Left colon (tissue), 2 donors: Measurements from ENCODE around the gene IGF1R. TPM values are rescaled to one million over a fixed set of nuclear protein-coding genes. Genes with fewer than 3 reads are reported as not detected.
A peak's percentile ranks its signal among the peaks of the same experiment; 100 is the strongest.

ENCODE experiments used
- ATAC-seq: fragments of 200-7000 bp; cut with Tn5 transposase; one replicate; pipeline ENCODE4 v1.9.1; 2020; ENCODE audit warnings: mild to moderate bottlenecking, moderate library complexity
- DNase-seq, 2 donors: peaks; one replicate each; pipeline ENCODE4 v3.0.0-alpha.2; 2020
- intact Hi-C, 2 donors: fragments of 100-400 bp; cut with DNase I in 1 of 2; cut with micrococcal nuclease in 1 of 2; formaldehyde crosslinking; loops; one replicate each; pipeline versions ENCODE4 v1.11.2 to v1.14.0; 2022; cut with DNase I, micrococcal nuclease
- total RNA-seq, 2 donors: library from RNA; stranded (reverse); fragmentation: NEBNext Ultra II Directional; extraction: Animal tissue kit (Norgen Biotek cat#: 25700); gene quantifications; one replicate each; pipeline ENCODE4 v1.2.1, GENCODE V29; 2021
- donor health status: DM: no; HTN: no; CAD: no.
- donor health status: DM: yes; HTN: yes; CAD: no.

IGF1R gene
- total RNA-seq, 2 donors from 2014 or later, result 40.2 to 42.0 TPM

- DNase-seq, result no peak
- intact Hi-C loops, result no loop called here
- ATAC-seq, result no peak
Measured at GRCh38 chr15:98718426-98719136, 70.2 kb downstream of the IGF1R start.

- no peak for DNase-seq
- intact Hi-C loops, result no loop called here
- no peak for ATAC-seq
Measured at GRCh38 chr15:98719137-98719740, 70.9 kb downstream of the IGF1R start.

- ATAC-seq, result no peak
- intact Hi-C loops, result no loop called here
Measured at GRCh38 chr15:98720031-98720430, 71.7 kb downstream of the IGF1R start.

GRCh38 chr15:98720577-98721565 lies 72.5 kb downstream of the IGF1R start:
- DNase-seq, result no peak
- no peak for ATAC-seq
- intact Hi-C loops, result no loop called here

More at GRCh38 chr15:98720031-98720430, 71.7 kb downstream of the IGF1R start:
- no peak for DNase-seq

GRCh38 chr15:98722209-98722608 lies 73.9 kb downstream of the IGF1R start:
- intact Hi-C loops, result no loop called here
- DNase-seq, result no peak
- ATAC-seq, result no peak

GRCh38 chr15:98722645-98723044 lies 74.3 kb downstream of the IGF1R start:
- DNase-seq, result no peak
- intact Hi-C loops, result no loop called here
- ATAC-seq, result no peak

GRCh38 chr15:98723195-98723594 lies 74.9 kb downstream of the IGF1R start:
- DNase-seq, result no peak
- no peak for ATAC-seq
- intact Hi-C loops, result no loop called here

GRCh38 chr15:98724048-98724447 lies 75.7 kb downstream of the IGF1R start:
- intact Hi-C loops, result no loop called here
- DNase-seq, result no peak
- peak; percentile 81 for ATAC-seq

- intact Hi-C loops, result no loop called here
Measured at GRCh38 chr15:98724494-98724893, 76.2 kb downstream of the IGF1R start.

GRCh38 chr15:98725874-98726273 lies 77.5 kb downstream of the IGF1R start:
- ATAC-seq, result no peak
- intact Hi-C loops, result no loop called here
- DNase-seq, result no peak

More at GRCh38 chr15:98724494-98724893, 76.2 kb downstream of the IGF1R start:
- DNase-seq (no peak), ATAC-seq (peak; percentile 50)

- intact Hi-C loops, result no loop called here
- DNase-seq (peak; percentile 73 to 87), ATAC-seq (peak; percentile 76)
Measured at GRCh38 chr15:98727115-98728040, 79.0 kb downstream of the IGF1R start.

GRCh38 chr15:98728082-98728810 lies 79.9 kb downstream of the IGF1R start:
- DNase-seq (no peak), ATAC-seq (no peak)
- intact Hi-C loops, result no loop called here

GRCh38 chr15:98728811-98729160 lies 80.4 kb downstream of the IGF1R start:
- ATAC-seq (no peak), DNase-seq (no peak)
- intact Hi-C loops, result no loop called here

- intact Hi-C loops, result no loop called here
- ATAC-seq, result no peak
Measured at GRCh38 chr15:98729446-98730042, 81.2 kb downstream of the IGF1R start.

GRCh38 chr15:98730860-98731711 lies 82.7 kb downstream of the IGF1R start:
- ATAC-seq, result no peak
- intact Hi-C loops, result no loop called here

More at GRCh38 chr15:98729446-98730042, 81.2 kb downstream of the IGF1R start:
- DNase-seq, result no peak

GRCh38 chr15:98731712-98732450 lies 83.5 kb downstream of the IGF1R start:
- ATAC-seq (no peak), DNase-seq (no peak)
- intact Hi-C loops, result no loop called here

More at GRCh38 chr15:98730860-98731711, 82.7 kb downstream of the IGF1R start:
- no peak for DNase-seq
